ENCODE data around the gene GJD4.

DNA sequence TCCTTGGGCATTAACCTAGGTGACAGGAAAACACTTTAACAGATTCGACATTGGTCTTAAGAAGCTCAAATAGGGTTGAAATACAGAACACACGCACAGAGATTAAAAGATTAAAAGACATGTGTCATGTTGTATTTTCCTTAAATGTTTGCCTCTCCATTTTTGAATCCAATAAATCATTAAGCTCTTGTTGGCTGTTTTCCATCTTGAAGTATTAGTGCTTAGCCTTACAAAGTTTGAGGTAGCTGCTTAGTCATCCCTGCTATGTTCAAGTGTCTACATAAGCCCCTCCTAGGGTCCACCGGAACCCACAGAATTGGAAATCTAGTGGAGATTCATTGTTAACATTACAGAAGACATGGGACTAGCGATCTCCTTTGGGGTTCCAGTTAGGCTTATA is 12.7 kb upstream of the GJD4 start:
- TF ChIP-seq CTCF (conservative IDR thresholded peaks at IDR 0.05; ENCODE audit: low read depth, low read length) (no peak), EZH2 (IDR thresholded peaks at IDR 0.05; ENCODE audit: low read length, unreplicated experiment) (no peak), EZH2phosphoT487 (IDR thresholded peaks at IDR 0.05; ENCODE audit: borderline replicate concordance, low read length) (no peak)
